T47D (cell line): ENCODE measurements around the gene PHYHIPL.

Experiments used
- DNase-seq, 2 experiments: peaks; one replicate each; pipeline versions ENCODE4 v3.0.0 to v3.0.0-alpha.2; 2011 to 2012; ENCODE audit warnings: low read depth in 1 of 2, low spot score in 1 of 2
- JUND ChIP-seq: IDR thresholded peaks from 2 replicates; pipeline ENCODE4 v1.6.1; 2012; ENCODE audit warnings: low read depth
- in situ Hi-C: cut with HindIII; loops from 2 replicates; pipeline ENCODE4 v1.10.0; 2016; ENCODE audit warnings: low sequenced_read_pairs, low pct_unique_long_range_greater_than_20kb

Gene PHYHIPL

GRCh38 chr10:59273445-59273844 lies 97.0 kb downstream of the PHYHIPL start:
- no peak for TF ChIP-seq JUND
- DNase-seq, result no peak
- in situ Hi-C loops, result no loop called here

DNA sequence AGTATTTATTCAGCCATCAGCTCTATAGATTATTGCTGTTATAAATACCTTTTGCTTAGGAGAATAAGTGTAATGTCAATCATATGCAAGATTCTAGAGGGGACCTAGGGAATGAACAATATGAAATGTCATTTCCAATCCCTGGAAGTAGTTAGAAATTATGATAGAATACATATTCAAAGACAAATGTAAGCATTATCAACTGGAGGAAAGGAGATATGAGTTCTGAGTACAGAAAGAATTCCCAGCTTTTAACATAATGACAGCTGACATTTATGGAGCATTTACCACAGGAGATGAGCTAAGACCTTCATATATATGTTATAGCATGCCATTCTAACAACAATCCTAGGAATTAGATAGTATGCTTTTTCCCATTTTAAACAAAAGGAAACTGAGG lies 99.7 kb downstream of the PHYHIPL start:
- in situ Hi-C loops, result no loop called here

GRCh38 chr10:59276919-59277318 lies 100.5 kb downstream of the PHYHIPL start:
- no peak for DNase-seq
- in situ Hi-C loops, result no loop called here
- no peak for TF ChIP-seq JUND

More for the DNA sequence above, 99.7 kb downstream of the PHYHIPL start:
- no peak for DNase-seq
- TF ChIP-seq JUND, result no peak

DNA sequence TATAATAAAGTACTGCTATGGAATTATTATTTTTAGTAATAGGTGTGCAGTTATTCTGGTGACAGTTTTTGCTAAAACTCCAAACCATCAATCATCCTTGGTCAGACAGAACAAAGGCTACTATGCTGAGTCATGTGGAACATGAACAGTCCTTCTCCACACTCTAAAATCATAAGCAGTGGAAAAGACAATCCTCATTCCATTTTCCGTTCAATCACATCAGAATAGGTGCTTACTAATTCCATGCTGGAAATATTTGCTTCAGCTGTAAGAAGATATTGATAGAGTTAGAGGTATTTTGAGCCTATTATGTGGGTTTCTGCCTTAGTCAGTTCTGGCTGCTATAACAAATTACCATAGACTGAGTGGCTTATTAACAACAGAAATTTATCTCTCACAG lies 103.0 kb downstream of the PHYHIPL start:
- in situ Hi-C loops, result no loop called here
- DNase-seq, result no peak
- no peak for TF ChIP-seq JUND

GRCh38 chr10:59279991-59280505 lies 103.6 kb downstream of the PHYHIPL start:
- no peak for TF ChIP-seq JUND
- no peak for DNase-seq
- in situ Hi-C loops, result no loop called here

GRCh38 chr10:59281861-59282260 lies 105.4 kb downstream of the PHYHIPL start:
- no peak for TF ChIP-seq JUND
- in situ Hi-C loops, result no loop called here
- no peak for DNase-seq

DNA sequence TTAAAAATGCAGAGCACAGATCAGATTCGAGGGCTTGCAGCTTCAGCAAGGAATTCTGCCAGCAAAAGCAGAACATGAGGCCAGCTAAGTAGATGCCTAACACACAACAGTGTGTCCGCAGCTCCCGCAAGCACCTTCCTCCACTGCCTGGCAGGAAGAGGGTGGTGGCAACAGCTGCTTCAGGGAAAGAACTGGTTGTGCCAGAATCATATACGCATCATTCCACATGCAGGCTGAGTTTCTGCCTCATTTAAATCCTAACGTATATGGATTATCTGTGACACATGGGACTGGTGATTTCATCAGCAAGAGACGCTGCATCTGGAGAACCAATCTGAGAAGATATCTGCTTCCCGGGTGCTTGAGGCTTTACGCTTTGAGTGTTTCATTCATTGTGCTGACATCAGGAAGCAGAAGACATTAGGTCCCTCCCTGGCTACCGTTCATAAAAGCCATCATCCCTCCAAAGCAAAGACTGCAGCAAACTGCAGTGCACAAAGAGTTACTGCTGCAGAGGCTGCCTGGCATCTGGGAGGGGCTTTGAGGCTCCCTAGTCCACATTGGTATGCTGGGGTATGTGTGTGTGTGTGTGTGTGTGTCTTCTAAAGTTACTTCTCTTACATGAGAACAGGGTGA lies 107.1 kb downstream of the PHYHIPL start:
- peak; percentile 31 to 44 for DNase-seq
- in situ Hi-C loops, result no loop called here
- TF ChIP-seq JUND, result no peak

DNA sequence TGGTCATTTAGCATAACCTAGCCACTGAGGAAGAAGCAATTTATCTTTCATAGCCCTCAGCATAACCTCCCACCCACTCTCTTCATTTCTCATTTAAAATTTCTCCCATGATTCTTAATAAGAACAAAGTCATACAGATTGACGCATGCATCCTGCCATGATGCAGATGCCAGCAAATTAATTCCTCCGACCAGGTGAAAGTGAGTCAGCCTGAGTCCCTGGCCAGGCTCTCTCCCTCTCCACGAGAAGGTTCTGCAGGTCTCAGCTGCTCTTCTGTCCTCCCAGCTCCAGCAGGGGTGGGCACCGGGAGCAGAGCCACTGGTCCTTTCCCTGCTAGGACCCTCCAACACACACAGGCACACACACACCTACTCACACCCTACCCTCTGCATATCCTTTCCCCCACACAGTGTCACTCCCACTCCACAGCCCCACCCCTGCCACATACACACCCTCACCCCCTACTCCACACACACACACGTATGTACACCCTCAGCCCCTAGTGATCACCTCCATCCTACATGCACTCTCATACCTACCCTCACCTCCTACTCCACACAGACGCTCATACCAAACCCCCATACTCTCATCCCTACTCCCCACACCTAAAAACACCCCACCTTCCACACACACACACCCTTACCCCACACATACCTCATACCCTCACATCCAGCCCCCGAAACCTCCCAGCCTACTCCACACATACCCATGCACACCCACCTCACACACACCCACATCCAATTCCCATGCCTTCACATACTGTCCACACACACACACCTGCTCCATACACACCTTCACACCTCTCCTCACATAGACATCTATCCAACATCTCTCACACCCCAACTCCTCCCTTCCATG lies 107.9 kb downstream of the PHYHIPL start:
- DNase-seq, result no peak
- TF ChIP-seq JUND, result no peak
- in situ Hi-C loops, result no loop called here

GRCh38 chr10:59285073-59285472 lies 108.6 kb downstream of the PHYHIPL start:
- in situ Hi-C loops, result no loop called here
- DNase-seq, result peak in 1 of 2 experiments; percentile 19
- TF ChIP-seq JUND, result no peak

DNA sequence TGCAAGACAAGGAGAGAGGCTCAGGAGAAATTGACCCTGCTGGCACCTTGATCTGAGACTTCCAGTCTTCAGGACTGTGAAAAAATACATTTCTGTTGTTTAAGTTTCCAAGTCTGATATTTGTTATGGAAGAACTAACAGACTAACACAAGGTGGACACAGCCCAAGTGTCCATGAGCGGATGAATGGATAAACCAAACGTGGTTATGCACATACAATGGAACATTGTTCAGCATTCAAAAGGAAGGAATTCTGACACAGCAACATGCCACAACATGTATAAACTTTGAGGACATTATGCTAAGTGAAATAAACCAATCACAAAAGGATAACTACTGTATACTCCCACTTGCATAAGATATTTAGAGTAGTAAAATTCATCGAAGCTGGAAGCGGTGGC lies 109.4 kb downstream of the PHYHIPL start:
- TF ChIP-seq JUND, result no peak
- in situ Hi-C loops, result no loop called here

GRCh38 chr10:59287587-59288255 lies 111.3 kb downstream of the PHYHIPL start:
- DNase-seq, result no peak
- TF ChIP-seq JUND, result no peak
- in situ Hi-C loops, result no loop called here

More for the DNA sequence above, 109.4 kb downstream of the PHYHIPL start:
- DNase-seq, result no peak

- TF ChIP-seq JUND, result no peak
- DNase-seq, result no peak
- in situ Hi-C loops, result no loop called here
Measured at GRCh38 chr10:59289853-59290252, 113.4 kb downstream of the PHYHIPL start.

DNA sequence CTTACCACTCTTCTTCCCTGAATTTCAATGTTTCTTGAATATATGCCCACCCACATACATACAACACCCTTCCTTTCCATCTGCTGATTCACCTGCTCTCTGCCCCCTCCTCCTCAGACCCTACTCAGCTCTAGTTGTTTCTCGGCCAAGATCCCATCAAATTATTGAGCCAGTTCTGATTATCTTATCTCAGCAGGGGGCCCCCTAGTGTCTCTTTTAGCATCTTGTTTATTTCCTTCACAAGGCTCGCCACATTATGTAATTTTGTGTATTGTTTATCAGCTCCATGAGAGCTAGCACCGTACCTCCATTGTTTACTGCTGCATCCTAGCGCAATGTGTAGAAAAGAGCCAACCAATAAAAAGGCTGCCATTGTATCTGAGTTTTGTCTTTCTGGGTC lies 114.0 kb downstream of the PHYHIPL start:
- no peak for DNase-seq
- in situ Hi-C loops, result no loop called here
- TF ChIP-seq JUND, result no peak
